A673 (cell line): ENCODE results near the gene SPI1. TPM values are rescaled to one million over a fixed set of nuclear protein-coding genes. Genes with fewer than 3 reads are reported as not detected.

Source experiments
- BruUV-seq: library from RNA; stranded (reverse); fragments of 400-500 nt; replicated peaks from 2 replicates; lab custom pipeline; 2021; lab: Mats Ljungman, UMichigan
- CTCF ChIA-PET: fragments of 300-600 bp; sonication (Branson Sonifier 250); formaldehyde crosslinking; loops from one replicate; lab custom pipeline; 2022; ENCODE audit warnings: antibody characterized with exemption; lab: Charles Lee
- POLR2A ChIA-PET: fragments of 300-600 bp; sonication (Branson Sonifier 250); formaldehyde crosslinking; loops from one replicate; lab custom pipeline; 2022; ENCODE audit warnings: antibody characterized with exemption; ENCODE audit not compliant: low non-redundant PET; lab: Charles Lee
- DNase-seq: peaks from one replicate; pipeline ENCODE4 v3.0.0-alpha.2; 2015; ENCODE audit warnings: low spot score
- H3K27ac ChIP-seq: fragments of 200-600 bp; sonication (generic); 2 replicates; pipeline ENCODE4 v1.5.1; 2016; ENCODE audit warnings: mixed run types, low read depth, mild to moderate bottlenecking, mixed read lengths, antibody characterized with exemption, low read length; ENCODE audit not compliant: poor library complexity, severe bottlenecking
- H3K27me3 ChIP-seq: fragments of 200-600 bp; sonication (generic); replicated peaks from 2 replicates; pipeline ENCODE4 v1.6.1; 2017; ENCODE audit warnings: mixed run types, low read depth, mild to moderate bottlenecking, mixed read lengths, antibody characterized with exemption, low read length; ENCODE audit not compliant: insufficient read depth, poor library complexity
- H3K36me3 ChIP-seq: fragments of 200-600 bp; sonication (generic); 2 replicates; pipeline ENCODE4 v1.6.1; 2016; ENCODE audit warnings: mixed run types, mild to moderate bottlenecking, mixed read lengths, antibody characterized with exemption, low read length; ENCODE audit not compliant: insufficient read depth, poor library complexity, severe bottlenecking
- H3K4me1 ChIP-seq: fragments of 200-600 bp; sonication (generic); 2 replicates; pipeline ENCODE4 v1.6.1; 2017; ENCODE audit warnings: mixed run types, mild to moderate bottlenecking, mixed read lengths, antibody characterized with exemption, low read length; ENCODE audit not compliant: insufficient read depth, poor library complexity, severe bottlenecking
- H3K4me3 ChIP-seq: fragments of 200-600 bp; sonication (generic); 2 replicates; pipeline ENCODE4 v1.5.1; 2016; ENCODE audit warnings: low read depth, mixed run types, mild to moderate bottlenecking, mixed read lengths, low read length; ENCODE audit not compliant: poor library complexity, severe bottlenecking
- H3K9me3 ChIP-seq: fragments of 200-600 bp; sonication (generic); 2 replicates; pipeline ENCODE4 v1.6.1; 2016; ENCODE audit warnings: mixed run types, low read depth, mild to moderate bottlenecking, mixed read lengths, antibody characterized with exemption, low read length; ENCODE audit not compliant: poor library complexity, severe bottlenecking
- EZH2 ChIP-seq: fragments of 200-600 bp; sonication (generic); IDR thresholded peaks from 2 replicates; pipeline ENCODE4 v1.6.1; 2017; ENCODE audit warnings: borderline replicate concordance, low read depth, mild to moderate bottlenecking, mixed read lengths, antibody characterized with exemption, low read length; ENCODE audit not compliant: poor library complexity, severe bottlenecking
- intact Hi-C: fragments of 100-400 bp; cut with micrococcal nuclease; formaldehyde crosslinking; loops from one replicate; pipeline ENCODE4 v1.10.0; 2022; ENCODE audit not compliant: unreplicated experiment
- total RNA-seq: library from RNA; stranded (reverse); gene quantifications from 2 replicates; pipeline ENCODE4 v1.2.3, GENCODE V29; 2021
- TF ChIP-seq, protein P1 (sequence below): fragments of 300-800, 200-600 bp; sonication (generic); conservative IDR thresholded peaks from 2 replicates; pipeline ENCODE4 v1.5.1; 2017; ENCODE audit warnings: low read depth, mild to moderate bottlenecking, antibody characterized with exemption, low read length, moderate library complexity, mixed read lengths

SPI1 gene
- total RNA-seq, 1 experiment from 2014 or later, result not detected

DNA sequence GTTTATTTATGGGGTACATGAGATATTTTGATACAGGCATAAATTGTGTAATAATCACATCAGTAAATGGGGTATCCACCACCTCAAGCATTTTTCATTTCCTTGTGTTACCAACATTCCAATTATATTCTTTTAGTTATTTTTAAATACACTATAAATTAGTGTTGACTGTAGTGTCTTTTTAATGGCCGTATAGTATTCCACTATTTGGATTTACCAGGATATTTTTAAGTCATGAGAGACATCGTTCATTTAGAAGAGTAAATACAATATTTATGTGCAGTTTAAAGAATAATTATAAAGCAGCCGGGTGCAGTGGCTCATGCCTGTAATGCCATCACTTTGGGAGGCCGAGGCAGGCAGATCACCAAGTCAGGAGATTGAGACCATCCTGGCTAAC, 6.2 kb upstream of the SPI1 start:
- Histone ChIP-seq H3K36me3 (no peaks in the 10 kb centered on the region), H3K27ac (no peak overlapping the region), H3K27me3 (no peaks in the 10 kb centered on the region), H3K9me3 (no peaks in the 10 kb centered on the region), H3K4me1 (no peaks in the 10 kb centered on the region), H3K4me3 (no peak overlapping the region)
- DNase-seq, result no peak
- intact Hi-C loops, result no loop called here
- ChIA-PET POLR2A (no interaction called here), CTCF (no interaction called here)
- no peak for TF ChIP-seq EZH2
- TF ChIP-seq, protein P1, sequence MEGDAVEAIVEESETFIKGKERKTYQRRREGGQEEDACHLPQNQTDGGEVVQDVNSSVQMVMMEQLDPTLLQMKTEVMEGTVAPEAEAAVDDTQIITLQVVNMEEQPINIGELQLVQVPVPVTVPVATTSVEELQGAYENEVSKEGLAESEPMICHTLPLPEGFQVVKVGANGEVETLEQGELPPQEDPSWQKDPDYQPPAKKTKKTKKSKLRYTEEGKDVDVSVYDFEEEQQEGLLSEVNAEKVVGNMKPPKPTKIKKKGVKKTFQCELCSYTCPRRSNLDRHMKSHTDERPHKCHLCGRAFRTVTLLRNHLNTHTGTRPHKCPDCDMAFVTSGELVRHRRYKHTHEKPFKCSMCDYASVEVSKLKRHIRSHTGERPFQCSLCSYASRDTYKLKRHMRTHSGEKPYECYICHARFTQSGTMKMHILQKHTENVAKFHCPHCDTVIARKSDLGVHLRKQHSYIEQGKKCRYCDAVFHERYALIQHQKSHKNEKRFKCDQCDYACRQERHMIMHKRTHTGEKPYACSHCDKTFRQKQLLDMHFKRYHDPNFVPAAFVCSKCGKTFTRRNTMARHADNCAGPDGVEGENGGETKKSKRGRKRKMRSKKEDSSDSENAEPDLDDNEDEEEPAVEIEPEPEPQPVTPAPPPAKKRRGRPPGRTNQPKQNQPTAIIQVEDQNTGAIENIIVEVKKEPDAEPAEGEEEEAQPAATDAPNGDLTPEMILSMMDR, result no peak
- no TSS peak for BruUV-seq

DNA sequence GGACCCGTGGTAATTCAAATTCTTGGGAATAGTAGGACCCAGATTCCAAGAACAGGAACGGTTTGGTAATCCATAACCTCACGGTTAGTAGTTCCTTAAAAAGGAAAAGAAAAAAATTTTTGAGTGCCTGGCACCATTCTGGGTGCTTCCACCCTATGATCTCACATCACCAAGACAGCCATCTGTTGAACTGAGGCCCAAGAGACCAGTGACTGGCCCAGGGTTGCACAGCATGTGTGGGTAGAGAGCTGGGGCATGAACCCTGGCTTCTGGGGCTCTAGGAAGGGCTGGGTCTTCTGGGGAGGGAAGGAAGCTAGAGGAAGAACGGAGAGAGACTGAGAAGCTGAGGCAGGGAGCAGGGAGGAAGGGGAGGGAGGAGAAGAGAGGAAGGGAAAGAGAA, 4.7 kb upstream of the SPI1 start:
- Histone ChIP-seq H3K27me3 (no peaks in the 10 kb centered on the region), H3K36me3 (no peaks in the 10 kb centered on the region), H3K27ac (no peak overlapping the region), H3K4me3 (no peak overlapping the region), H3K9me3 (no peaks in the 10 kb centered on the region), H3K4me1 (no peaks in the 10 kb centered on the region)
- intact Hi-C loops, result no loop called here
- no peak for TF ChIP-seq EZH2
- BruUV-seq, result no TSS peak
- no peak for DNase-seq
- CTCF ChIA-PET, result no interaction called here
- POLR2A ChIA-PET, result no interaction called here

DNA sequence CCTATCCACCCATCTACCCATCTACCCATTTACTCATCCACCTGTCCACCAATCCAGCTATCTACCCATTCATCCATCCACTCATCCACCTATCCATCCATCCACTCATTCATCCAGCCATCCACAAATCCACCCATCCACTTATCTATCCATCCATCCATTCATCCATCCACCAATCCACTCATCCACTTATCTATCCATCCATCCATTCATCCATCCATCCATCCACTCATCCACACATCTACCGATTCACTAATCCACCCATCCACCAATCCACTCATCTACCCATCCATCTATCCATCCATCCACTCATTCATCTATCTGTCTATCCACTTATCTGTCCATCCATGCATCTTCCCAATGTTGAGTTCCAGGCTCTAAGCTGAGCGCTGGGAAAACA, 1.7 kb upstream of the SPI1 start:
- no peak for TF ChIP-seq EZH2
- TF ChIP-seq, protein P1, result no peak
- Histone ChIP-seq H3K9me3 (no peaks in the 10 kb centered on the region), H3K36me3 (no peaks in the 10 kb centered on the region), H3K27ac (no peak overlapping the region), H3K27me3 (no peaks in the 10 kb centered on the region), H3K4me3 (no peak overlapping the region), H3K4me1 (no peaks in the 10 kb centered on the region)
- intact Hi-C loops, result no loop called here
- BruUV-seq, result no TSS peak
- CTCF ChIA-PET, result no interaction called here
- DNase-seq, result no peak
- POLR2A ChIA-PET, result no interaction called here

DNA sequence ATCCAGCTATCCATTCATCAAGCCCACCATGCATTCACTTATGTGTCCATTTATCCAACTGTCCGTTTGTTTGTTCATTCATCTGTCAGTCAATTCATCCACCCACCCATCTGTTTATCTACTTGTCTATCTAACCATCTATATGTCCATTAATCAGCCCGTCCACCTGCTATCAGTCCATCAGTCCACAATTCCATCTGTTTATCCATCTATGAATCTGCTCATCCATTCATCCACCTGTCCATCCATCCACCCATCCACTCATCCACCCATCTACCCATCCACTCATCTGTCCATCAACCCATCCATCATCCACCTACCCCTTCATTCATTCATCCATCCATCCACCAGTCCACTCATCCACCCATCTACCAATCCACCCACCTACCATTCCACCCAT, 970 bp upstream of the SPI1 start:
- Histone ChIP-seq H3K36me3 (no peaks in the 10 kb centered on the region), H3K27ac (no peak overlapping the region), H3K4me3 (no peak overlapping the region), H3K4me1 (no peaks in the 10 kb centered on the region), H3K9me3 (no peaks in the 10 kb centered on the region), H3K27me3 (no peaks in the 10 kb centered on the region)
- intact Hi-C loops, result loop anchor here (10.0 kb wide), 1 partner anchor 735 kb away; no protein-coding TSS in a partner anchor
- no TSS peak for BruUV-seq
- ChIA-PET POLR2A (no interaction called here), CTCF (no interaction called here)
- no peak for DNase-seq
- TF ChIP-seq, protein P1, result no peak
- TF ChIP-seq EZH2, result no peak
